GM19328 (cell line): ENCODE measurements around the gene KANK3.
"Not testable (repeated sequence)": the region's sequence is repeated elsewhere in the genome, so short reads cannot be mapped to it uniquely, and the experiment has no call there.

ENCODE experiments used
- ATAC-seq: cut with Tn5 transposase; IDR thresholded peaks from one replicate; pipeline ENCODE4 v1.9.1; 2021; ENCODE audit warnings: mild to moderate bottlenecking, moderate library complexity; ENCODE audit not compliant: unreplicated experiment

KANK3 gene

GRCh38 chr19:8320564-8321066 is 22.4 kb downstream of the KANK3 start:
- ATAC-seq = peak; percentile 14

- ATAC-seq = no peak
Measured at GRCh38 chr19:8319807-8320520, 23.1 kb downstream of the KANK3 start.

- not testable (repeated sequence) for ATAC-seq
Measured at GRCh38 chr19:8318835-8319234, 24.2 kb downstream of the KANK3 start.

GRCh38 chr19:8316351-8317125 is 26.5 kb downstream of the KANK3 start:
- no peak for ATAC-seq

- ATAC-seq = not testable (repeated sequence)
Measured at GRCh38 chr19:8314981-8315640, 28.0 kb downstream of the KANK3 start.

- ATAC-seq = no peak
Measured at GRCh38 chr19:8311461-8312260, 31.4 kb downstream of the KANK3 start.

GRCh38 chr19:8310342-8311055 is 32.6 kb downstream of the KANK3 start:
- no peak for ATAC-seq

GRCh38 chr19:8308891-8309291 is 34.2 kb downstream of the KANK3 start:
- ATAC-seq = no peak

GRCh38 chr19:8307965-8308866 is 34.8 kb downstream of the KANK3 start, which contains the start of gene CD320:
TSS of gene CD320 (minus strand) at chr19:8308358. CDS start at chr19:8308290, 68 bp downstream.
- ATAC-seq = peak; percentile 86

GRCh38 chr19:8307400-8307964 is 35.6 kb downstream of the KANK3 start:
- no peak for ATAC-seq

GRCh38 chr19:8306235-8307054 is 36.6 kb downstream of the KANK3 start:
- no peak for ATAC-seq

- no peak for ATAC-seq
Measured at GRCh38 chr19:8305798-8306197, 37.3 kb downstream of the KANK3 start.

GRCh38 chr19:8304841-8305621 is 38.0 kb downstream of the KANK3 start:
- no peak for ATAC-seq

GRCh38 chr19:8302734-8303133 is 40.3 kb downstream of the KANK3 start:
- no peak for ATAC-seq

GRCh38 chr19:8302357-8302691 is 40.7 kb downstream of the KANK3 start:
- no peak for ATAC-seq

- ATAC-seq = not testable (repeated sequence)
Measured at GRCh38 chr19:8291337-8291736, 51.7 kb downstream of the KANK3 start.

- ATAC-seq = not testable (repeated sequence)
Measured at GRCh38 chr19:8276508-8276907, 66.6 kb downstream of the KANK3 start.
